Stomach (tissue), 9 donors: ENCODE results near the gene TBC1D10A. TPM values are rescaled to one million over a fixed set of nuclear protein-coding genes. Genes with fewer than 3 reads are reported as not detected.
A peak's percentile ranks its signal among the peaks of the same experiment; 100 is the strongest.

Experiments
- DNase-seq, 2 donors: peaks; one replicate each; pipeline versions ENCODE4 v3.0.0 to v3.0.0-alpha.2; 2013 to 2019
- H3K27ac ChIP-seq, 5 donors: fragments of 200-600 bp in 4 of 5; sonication (generic) in 4 of 5; one replicate each; pipeline ENCODE4 v1.5.1; 2013 to 2019; ENCODE audit warnings: mild to moderate bottlenecking in 1 of 5, moderate library complexity in 1 of 5
- H3K27me3 ChIP-seq, 3 donors: fragments of 200-600 bp; sonication (generic); one replicate each; pipeline ENCODE4 v1.5.1; 2017 to 2019; ENCODE audit warnings: mixed run types in 1 of 3
- H3K36me3 ChIP-seq, 4 donors: fragments of 200-600 bp; sonication (generic); 1 replicate in 3 of 4; 2 replicates in 1 of 4; pipeline ENCODE4 v1.5.1; 2016 to 2019
- H3K4me1 ChIP-seq, 4 donors: fragments of 200-600 bp; sonication (generic); one replicate each; pipeline ENCODE4 v1.5.1; 2016 to 2019
- H3K4me3 ChIP-seq, 4 donors: fragments of 200-600 bp; sonication (generic) in 3 of 4; one replicate each; pipeline ENCODE4 v1.5.1; 2016 to 2019; ENCODE audit warnings: mild to moderate bottlenecking in 1 of 4
- H3K9me3 ChIP-seq, 4 donors: fragments of 200-600 bp; sonication (generic); one replicate each; pipeline ENCODE4 v1.5.1; 2016 to 2019
- EP300 ChIP-seq: sonication (generic); formaldehyde crosslinking; IDR thresholded peaks from one replicate; pipeline ENCODE4 v1.6.1; 2017; ENCODE audit warnings: antibody characterized with exemption
- POLR2A ChIP-seq, 4 donors: fragments of 450-650 bp; IDR thresholded peaks; one replicate each; pipeline ENCODE4 v1.6.1; 2016; ENCODE audit warnings: antibody characterized with exemption in 4 of 4, control low read depth in 2 of 4, mild to moderate bottlenecking in 1 of 4, moderate library complexity in 1 of 4
- POLR2AphosphoS5 ChIP-seq, 3 donors: sonication (generic); formaldehyde crosslinking; IDR thresholded peaks; one replicate each; pipeline ENCODE4 v1.6.1; 2016; ENCODE audit warnings: antibody characterized with exemption in 3 of 3
- WGBS, 5 donors: extraction: QIAGEN DNeasy Blood & Tissue Kit in 3 of 5; methylation state at CpG; one replicate each; pipeline versions ENCODE4 v1.1.5 to v1.1.7; 2013 to 2018; 5-methylcytosine and 5-hydroxymethylcytosine counted together
- intact Hi-C: fragments of 100-400 bp; cut with DNase I; formaldehyde crosslinking; loops from one replicate; pipeline ENCODE4 v1.15.1; 2023; ENCODE audit warnings: low total_unique reads
- polyA plus RNA-seq, 3 donors: library from polyadenylated mRNA; stranded (reverse); fragments of 200-250 nt; gene quantifications; one replicate each; pipeline ENCODE4 v1.2.3, GENCODE V29; 2013
- total RNA-seq, 5 donors: library from RNA; depleted of rRNA; stranded (reverse); fragments of >200 nt; gene quantifications; one replicate each; pipeline versions ENCODE4 v1.1.0 to v1.2.3, GENCODE V29; 2014 to 2016
- TF ChIP-seq, protein P1 (sequence below), 7 experiments: fragments of 450-650 bp in 4 of 7; fragments of 200-600 bp in 3 of 7; sonication (generic) in 3 of 7; IDR thresholded peaks; one replicate each; pipeline ENCODE4 v1.5.1; 2016 to 2019; ENCODE audit warnings: antibody characterized with exemption in 7 of 7, control low read depth in 2 of 7, mild to moderate bottlenecking in 1 of 7
- donor health status: healthy with polysubstance abuse.
- donor health status: Bipolar disorder and iron deficiency.
- donor health status: healthy.

The TBC1D10A gene
- total and polyA plus RNA-seq, 8 donors, result 2.2 to 24.5 (median 18.0) TPM

DNA sequence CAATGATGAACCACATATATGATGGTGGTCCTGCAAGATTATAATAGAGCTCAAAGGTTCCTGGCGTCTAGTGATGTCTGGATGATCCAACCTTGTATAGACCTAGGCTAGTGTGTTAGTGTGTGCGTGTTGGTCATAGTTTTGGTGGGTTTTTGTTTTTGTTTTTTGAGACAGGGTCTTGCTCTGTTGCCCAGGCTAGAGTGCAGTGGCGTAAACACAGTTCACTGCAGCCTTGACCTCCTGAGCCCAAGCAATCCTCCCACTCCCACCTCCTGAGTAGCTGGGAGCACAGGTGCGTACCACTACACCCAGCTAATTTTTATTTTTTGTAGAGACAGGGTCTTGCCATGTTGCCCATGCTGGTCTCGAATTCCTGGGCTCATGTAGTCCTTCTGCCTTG lies 46.8 kb downstream of the TBC1D10A start:
- Histone ChIP-seq H3K27ac (no peak overlapping the region), H3K27me3 (no peaks in the 10 kb centered on the region), H3K9me3 (no peaks in the 10 kb centered on the region), H3K4me1 (peaks cover 0 to 46% (median 10%) of the 10 kb centered on the region in 4 donors), H3K4me3 (no peak overlapping the region), H3K36me3 (peaks cover 0 to 18% (median 13%) of the 10 kb centered on the region in 4 donors)
- 89 to 97% (median 90%) methylated on average over 5 of the region's 5 CpGs for WGBS, 5 donors
- no peak for DNase-seq
- TF ChIP-seq POLR2A (IDR thresholded peaks at IDR 0.05) (no peak), EP300 (no peak)
- intact Hi-C loops, result no loop called here

DNA sequence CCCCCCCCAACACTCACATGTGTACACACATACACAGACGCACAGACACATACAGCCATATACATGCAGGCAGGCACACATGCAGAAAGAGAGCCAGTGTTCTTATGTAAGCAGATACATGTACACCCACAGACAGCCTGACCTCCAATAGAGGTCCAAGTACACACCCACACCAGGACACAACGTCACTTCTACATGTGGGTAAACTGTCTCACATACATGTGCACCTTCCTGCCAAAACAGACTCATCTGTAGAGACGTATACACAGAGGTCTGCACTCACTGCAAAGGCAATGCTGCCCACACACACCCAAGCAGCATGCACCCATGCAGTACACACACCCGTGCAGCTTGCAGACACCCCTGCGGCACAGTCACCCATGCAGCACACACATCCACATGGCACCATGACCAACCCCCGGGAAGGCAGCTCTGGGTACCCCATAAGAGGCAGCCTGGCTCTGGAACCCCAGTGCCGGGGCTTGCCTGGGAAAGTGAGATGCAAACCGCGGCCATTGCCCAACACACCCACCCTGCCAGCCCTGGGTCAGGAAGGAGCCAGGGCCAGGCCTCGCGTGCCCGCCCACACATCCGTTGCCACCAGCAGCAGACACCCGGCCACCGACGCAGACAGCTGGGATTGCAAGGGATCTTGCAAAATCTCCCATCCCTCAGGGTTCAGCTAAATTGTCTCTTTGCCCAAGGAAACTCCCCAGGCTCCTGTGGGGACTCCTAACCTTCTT lies 47.5 kb downstream of the TBC1D10A start:
- Histone ChIP-seq H3K36me3 (peaks cover 0 to 11% (median 6%) of the 10 kb centered on the region in 4 donors), H3K27me3 (no peaks in the 10 kb centered on the region), H3K4me1 (peaks cover 0 to 46% (median 10%) of the 10 kb centered on the region in 4 donors), H3K27ac (no peak overlapping the region), H3K4me3 (no peak overlapping the region), H3K9me3 (no peaks in the 10 kb centered on the region)
- intact Hi-C loops, result no loop called here
- no peak for DNase-seq
- TF ChIP-seq, protein P1, sequence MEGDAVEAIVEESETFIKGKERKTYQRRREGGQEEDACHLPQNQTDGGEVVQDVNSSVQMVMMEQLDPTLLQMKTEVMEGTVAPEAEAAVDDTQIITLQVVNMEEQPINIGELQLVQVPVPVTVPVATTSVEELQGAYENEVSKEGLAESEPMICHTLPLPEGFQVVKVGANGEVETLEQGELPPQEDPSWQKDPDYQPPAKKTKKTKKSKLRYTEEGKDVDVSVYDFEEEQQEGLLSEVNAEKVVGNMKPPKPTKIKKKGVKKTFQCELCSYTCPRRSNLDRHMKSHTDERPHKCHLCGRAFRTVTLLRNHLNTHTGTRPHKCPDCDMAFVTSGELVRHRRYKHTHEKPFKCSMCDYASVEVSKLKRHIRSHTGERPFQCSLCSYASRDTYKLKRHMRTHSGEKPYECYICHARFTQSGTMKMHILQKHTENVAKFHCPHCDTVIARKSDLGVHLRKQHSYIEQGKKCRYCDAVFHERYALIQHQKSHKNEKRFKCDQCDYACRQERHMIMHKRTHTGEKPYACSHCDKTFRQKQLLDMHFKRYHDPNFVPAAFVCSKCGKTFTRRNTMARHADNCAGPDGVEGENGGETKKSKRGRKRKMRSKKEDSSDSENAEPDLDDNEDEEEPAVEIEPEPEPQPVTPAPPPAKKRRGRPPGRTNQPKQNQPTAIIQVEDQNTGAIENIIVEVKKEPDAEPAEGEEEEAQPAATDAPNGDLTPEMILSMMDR (IDR thresholded peaks at IDR 0.05), result no peak
- TF ChIP-seq POLR2A (IDR thresholded peaks at IDR 0.05) (no peak), POLR2AphosphoS5 (IDR thresholded peaks at IDR 0.05) (no peak), EP300 (no peak)
- WGBS, 5 donors, result 66 to 79% (median 70%) methylated on average over 5 to 16 of the region's 16 CpGs

DNA sequence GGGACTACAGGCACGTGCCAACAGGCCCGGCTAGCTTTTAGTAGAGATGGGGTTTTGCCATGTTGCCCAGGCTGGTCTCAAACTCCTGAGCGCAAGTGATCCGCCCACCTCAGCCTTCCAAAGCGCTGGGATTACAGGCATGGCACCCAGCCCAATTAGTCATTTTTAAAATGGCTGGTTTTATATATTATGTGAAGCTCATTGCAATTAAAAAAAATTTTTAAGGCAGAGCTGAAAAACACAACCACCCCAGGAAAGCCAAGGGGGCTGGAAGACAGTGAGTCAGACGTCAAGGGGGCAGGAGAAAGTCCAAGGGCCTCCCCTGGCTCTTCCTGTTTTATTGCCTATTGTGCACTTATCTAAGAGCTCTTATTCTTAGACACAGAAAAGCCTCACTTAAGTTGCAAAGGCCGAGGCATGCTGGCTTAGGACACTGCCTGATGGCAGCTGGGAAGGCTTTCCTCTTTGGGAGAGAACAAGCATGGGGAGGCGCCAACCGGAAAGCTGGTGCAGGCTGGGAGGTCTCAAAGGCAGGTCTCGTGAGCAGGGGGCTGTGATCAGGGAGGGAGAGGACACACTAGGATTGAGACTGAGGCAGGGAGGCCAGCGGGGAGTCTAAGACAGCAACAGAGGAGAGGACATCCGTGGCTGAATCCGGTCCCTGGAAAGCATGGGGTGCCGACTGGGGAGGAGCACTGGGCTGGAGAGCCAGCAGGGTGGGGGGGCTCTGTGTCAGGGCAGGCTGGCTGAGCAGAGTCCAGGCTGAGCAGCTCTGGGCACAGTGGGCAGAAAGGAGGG lies 49.0 kb downstream of the TBC1D10A start:
- H3K27me3 ChIP-seq, result no peaks in the 10 kb centered on the region
- H3K4me1 ChIP-seq, result peaks cover 0 to 49% (median 10%) of the 10 kb centered on the region in 4 donors
- no peaks in the 10 kb centered on the region for H3K36me3 ChIP-seq
- peak in 1 of 2 donors; percentile 55 for DNase-seq
- 37 to 59% (median 52%) methylated on average over 14 of the region's 14 CpGs for WGBS, 5 donors
- no peak for TF ChIP-seq POLR2AphosphoS5 (IDR thresholded peaks at IDR 0.05)
- no peak for TF ChIP-seq EP300
- TF ChIP-seq POLR2A (IDR thresholded peaks at IDR 0.05), result no peak
- TF ChIP-seq, protein P1 (IDR thresholded peaks at IDR 0.05), result no peak
- intact Hi-C loops, result no loop called here
- no peaks in the 10 kb centered on the region for H3K9me3 ChIP-seq
- peak overlapping the region in 4 of 5 donors; percentile 29 to 69 (median 60) for H3K27ac ChIP-seq
- H3K4me3 ChIP-seq, result no peak overlapping the region

DNA sequence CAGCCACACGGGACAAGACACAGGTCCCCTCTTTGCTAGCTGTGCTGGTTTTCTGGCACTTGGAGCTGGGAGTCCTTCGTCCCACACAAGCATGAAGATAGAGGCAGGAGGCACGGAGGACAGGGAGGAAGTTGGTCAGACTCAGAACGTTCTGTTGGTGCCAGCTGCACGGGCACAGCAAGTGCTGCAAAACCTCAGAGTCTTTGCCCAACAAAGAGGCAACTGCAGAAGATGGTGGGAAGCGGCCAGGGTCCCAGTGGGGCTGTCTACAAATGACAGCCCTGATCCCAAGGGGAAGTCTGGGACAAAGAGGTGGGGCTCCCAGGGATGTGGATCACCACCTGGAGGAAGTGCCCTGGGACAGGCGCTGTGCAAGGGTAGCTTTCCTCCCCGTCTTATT lies 50.7 kb downstream of the TBC1D10A start:
- Histone ChIP-seq H3K27me3 (no peaks in the 10 kb centered on the region), H3K9me3 (no peaks in the 10 kb centered on the region), H3K4me3 (no peak overlapping the region), H3K27ac (no peak overlapping the region), H3K4me1 (peaks cover 0 to 46% (median 10%) of the 10 kb centered on the region in 4 donors), H3K36me3 (no peaks in the 10 kb centered on the region)
- intact Hi-C loops, result no loop called here
- TF ChIP-seq, protein P1 (IDR thresholded peaks at IDR 0.05), result no peak
- TF ChIP-seq EP300 (no peak), POLR2A (IDR thresholded peaks at IDR 0.05) (no peak), POLR2AphosphoS5 (IDR thresholded peaks at IDR 0.05) (no peak)
- no peak for DNase-seq
- WGBS, 5 donors, result 73 to 81% (median 74%) methylated on average over 8 of the region's 8 CpGs
